ENCODE results near the gene ZCCHC8.
"Not testable (repeated sequence)": the region's sequence is repeated elsewhere in the genome, so short reads cannot be mapped to it uniquely, and the experiment has no call there.

ZCCHC8 gene

GRCh38 chr12:122471324-122472226, 29.2 kb downstream of the ZCCHC8 start:
- peak; percentile 74 for DNase-seq (ENCODE audit: low spot score)

GRCh38 chr12:122470576-122470975, 30.2 kb downstream of the ZCCHC8 start:
- DNase-seq (ENCODE audit: low spot score), result not testable (repeated sequence)

GRCh38 chr12:122469856-122470255, 30.9 kb downstream of the ZCCHC8 start:
- not testable (repeated sequence) for DNase-seq (ENCODE audit: low spot score)

DNA sequence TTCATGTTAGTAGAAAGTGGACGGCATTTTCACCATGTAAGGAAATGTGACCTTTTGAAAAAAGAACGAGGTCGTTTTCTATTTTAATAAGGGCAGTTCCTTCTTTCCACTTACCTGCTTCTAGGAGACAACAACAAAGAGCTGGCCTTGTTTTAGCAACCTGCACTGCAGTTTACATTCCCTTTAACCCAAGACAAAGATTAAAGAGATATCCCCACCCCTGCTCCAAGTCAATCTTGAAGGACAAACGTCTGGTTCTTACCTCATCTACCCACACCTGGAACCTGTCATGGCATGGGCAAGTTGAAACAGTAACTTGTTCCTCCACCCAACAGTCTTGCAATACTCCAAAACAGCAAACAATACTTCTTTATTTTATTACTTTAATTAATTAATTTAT, 32.7 kb downstream of the ZCCHC8 start:
- no peak for DNase-seq (ENCODE audit: low spot score)

- not testable (repeated sequence) for DNase-seq (ENCODE audit: low spot score)
Observed at GRCh38 chr12:122464317-122465042, 36.3 kb downstream of the ZCCHC8 start.

DNA sequence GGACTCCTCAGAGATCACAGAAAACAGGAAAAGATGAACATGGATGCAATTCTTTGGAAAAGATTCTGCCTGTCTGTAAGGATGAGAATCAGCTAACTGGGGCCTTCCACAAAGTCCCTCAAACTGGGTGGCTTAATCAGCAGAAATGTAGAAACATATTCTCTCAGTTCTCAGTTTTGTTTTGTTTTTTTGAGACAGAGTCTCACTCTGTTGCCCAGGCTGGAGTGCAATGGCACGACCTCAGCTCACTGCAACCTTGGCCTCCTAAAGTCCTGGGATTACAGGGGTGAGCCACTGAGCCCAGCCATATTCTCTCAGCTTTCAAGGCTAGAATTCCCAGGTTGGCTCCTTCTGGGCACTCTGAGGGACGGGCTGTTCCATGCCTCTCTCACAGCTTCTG, 40.1 kb downstream of the ZCCHC8 start:
- no peak for DNase-seq (ENCODE audit: low spot score)

- no peak for DNase-seq (ENCODE audit: low spot score)
Observed at GRCh38 chr12:122460061-122460460, 40.7 kb downstream of the ZCCHC8 start.

GRCh38 chr12:122459211-122459610, 41.5 kb downstream of the ZCCHC8 start:
- no peak for DNase-seq (ENCODE audit: low spot score)

DNA sequence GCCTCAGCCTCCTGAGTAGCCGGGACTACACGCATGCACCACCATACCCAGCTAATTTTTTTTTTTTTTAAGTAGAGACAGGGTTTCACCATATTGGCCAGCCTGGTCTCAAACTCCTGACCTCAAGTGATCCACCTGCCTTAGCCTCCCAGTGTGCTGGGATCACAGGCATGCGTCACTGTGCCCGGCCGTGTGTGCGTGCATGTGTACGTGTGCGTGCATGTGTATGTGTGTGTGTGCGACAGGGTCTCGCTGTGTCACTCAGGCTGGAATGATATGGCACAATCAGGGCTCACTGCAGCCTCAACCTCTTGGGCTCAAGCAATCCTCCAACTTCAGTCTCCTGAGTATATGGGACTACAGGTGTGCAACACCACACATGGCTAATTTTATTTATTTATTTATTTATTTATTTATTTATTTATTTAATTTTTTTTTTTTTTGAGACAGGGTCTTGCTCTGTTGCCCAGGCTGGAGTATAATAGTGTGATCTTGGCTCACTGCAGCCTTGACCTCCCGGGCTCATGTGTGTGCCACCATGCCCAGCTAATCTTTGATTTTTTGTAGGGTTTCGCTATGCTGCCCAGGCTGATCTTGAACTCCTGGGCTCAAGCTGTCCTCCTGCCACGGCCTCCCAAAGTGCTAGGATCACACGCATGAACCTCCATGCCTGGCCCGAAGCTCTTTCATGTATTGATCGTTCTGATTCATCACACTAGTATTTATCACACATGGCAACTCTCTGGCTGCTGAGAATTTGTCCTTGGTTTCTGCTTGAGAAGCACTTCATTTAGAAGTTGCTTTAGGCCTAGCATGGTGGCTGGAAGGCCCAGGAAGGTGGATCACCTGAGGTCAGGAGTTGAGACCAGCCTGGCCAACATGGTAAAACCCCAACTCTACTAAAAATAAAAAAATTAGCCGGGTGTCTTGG, 42.4 kb downstream of the ZCCHC8 start:
- DNase-seq (ENCODE audit: low spot score), result no peak

GRCh38 chr12:122457627-122458026, 43.1 kb downstream of the ZCCHC8 start:
- DNase-seq (ENCODE audit: low spot score), result no peak

- no peak for DNase-seq (ENCODE audit: low spot score)
Observed at GRCh38 chr12:122454739-122455138, 46.0 kb downstream of the ZCCHC8 start.

- no peak for DNase-seq (ENCODE audit: low spot score)
Observed at GRCh38 chr12:122454250-122454721, 46.4 kb downstream of the ZCCHC8 start.

- DNase-seq (ENCODE audit: low spot score), result no peak
Observed at GRCh38 chr12:122452701-122453285, 47.9 kb downstream of the ZCCHC8 start.

DNA sequence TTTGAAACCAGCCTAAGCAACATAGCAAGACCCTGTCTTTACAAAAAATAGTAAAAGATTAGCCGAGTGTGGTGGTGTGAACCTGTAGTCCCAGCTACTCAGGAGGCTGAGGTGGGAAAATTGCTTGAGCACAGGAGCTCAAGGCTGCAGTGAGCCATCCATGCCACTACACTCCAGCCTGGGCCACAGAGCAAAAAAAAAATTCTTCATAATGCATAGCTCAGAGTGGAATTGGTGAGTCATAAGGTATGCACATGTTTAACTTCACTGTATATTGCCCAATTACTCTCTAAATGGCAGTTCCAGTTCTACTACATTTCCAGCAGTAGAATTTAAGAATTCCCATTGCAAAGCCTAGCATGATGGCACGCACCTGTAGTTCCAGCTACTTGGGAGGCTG, 51.4 kb downstream of the ZCCHC8 start:
- no peak for DNase-seq (ENCODE audit: low spot score)

DNA sequence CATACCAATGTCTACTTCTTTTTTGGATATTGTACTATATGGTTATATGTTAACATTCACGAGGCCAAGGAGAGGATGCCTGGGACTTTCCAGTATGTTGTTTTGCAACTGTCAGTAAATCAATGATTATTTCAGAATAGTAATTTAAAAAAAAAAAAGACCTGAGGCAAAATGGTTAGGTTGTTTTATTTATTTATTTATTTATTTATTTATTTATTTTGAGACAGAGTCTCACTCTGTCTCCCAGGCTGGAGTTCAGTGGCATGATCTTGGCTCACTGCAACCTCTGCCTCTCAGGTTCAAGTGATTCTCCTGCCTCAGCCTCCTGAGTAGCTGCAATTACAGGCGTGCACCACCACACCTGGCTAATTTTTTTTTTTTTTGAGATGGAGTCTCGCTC, 52.9 kb downstream of the ZCCHC8 start:
- DNase-seq (ENCODE audit: low spot score), result not testable (repeated sequence)

- not testable (repeated sequence) for DNase-seq (ENCODE audit: low spot score)
Observed at GRCh38 chr12:122446390-122446789, 54.3 kb downstream of the ZCCHC8 start.

DNA sequence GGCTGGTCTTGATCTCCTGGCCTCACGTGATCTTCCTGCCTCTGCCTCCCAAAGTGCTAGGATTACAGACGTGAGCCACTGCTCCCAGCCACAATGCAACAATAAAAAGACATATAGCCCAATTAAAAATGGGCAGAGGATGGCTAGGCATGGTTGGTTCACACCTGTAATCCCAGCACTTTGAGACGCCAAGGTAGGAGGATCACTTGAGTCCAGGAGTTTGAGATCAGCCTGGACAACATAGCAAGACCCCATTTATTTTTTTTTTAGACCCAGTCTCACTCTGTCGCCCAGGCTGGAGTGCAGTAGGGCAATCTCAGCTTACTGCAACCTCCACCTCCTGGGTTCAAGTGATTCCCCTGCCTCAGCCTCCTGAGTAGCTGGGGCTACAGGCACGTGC, 56.7 kb downstream of the ZCCHC8 start:
- not testable (repeated sequence) for DNase-seq (ENCODE audit: low spot score)

- DNase-seq (ENCODE audit: low spot score), result not testable (repeated sequence)
Observed at GRCh38 chr12:122438822-122439221, 61.9 kb downstream of the ZCCHC8 start.

DNA sequence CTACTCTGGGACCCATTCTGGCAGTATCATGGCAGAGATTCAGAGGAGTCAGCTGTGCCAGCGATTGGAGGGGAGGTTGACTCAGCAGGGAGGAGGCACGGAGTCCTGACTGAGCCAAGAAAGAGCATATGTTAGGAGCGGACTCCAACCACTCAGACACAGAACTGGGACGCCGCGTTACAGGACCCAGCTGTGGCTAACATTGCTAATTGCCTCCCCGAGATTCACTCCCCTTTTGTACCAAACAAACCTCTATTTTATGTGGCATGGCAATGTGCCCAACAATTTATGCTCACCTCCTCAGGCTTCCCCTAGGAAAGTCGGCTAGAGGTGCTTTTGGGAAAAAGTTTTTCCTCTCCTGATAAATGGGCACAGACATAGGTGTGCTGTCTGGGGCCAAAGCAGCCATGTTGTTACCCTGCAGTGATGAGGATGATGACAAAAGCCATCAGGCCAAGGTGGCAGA, 63.0 kb downstream of the ZCCHC8 start:
- peak; percentile 30 for DNase-seq (ENCODE audit: low spot score)

DNA sequence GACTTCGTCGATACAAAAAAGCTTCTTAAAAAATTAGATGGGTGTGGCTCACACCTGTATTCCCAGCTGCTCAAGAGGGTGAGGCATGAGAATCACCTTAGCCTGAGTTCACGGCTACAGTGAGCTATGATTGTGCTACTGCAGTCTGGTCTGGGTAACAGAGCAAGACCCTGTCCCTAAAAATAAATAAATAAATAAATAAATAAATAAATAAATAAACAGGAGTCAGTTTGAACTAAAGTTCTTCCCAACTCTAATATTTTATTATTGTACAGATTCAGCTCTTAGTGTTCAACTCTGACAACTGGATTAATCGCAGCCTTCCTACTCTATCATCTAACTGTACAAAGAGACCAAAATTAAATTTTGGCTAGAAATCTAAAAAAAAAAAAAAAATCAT, 65.5 kb downstream of the ZCCHC8 start:
- DNase-seq (ENCODE audit: low spot score), result no peak

- DNase-seq (ENCODE audit: low spot score), result not testable (repeated sequence)
Observed at GRCh38 chr12:122429043-122429442, 71.7 kb downstream of the ZCCHC8 start.
